HFFc6 (cell line): ENCODE measurements around the gene SPECC1L. TPM values are rescaled to one million over a fixed set of nuclear protein-coding genes. Genes with fewer than 3 reads are reported as not detected.

Experiments
- DNase-seq: peaks from one replicate; pipeline ENCODE4 v3.0.0-alpha.2; 2018
- H3K27ac Mint-ChIP-seq: 2 replicates; pipeline ENCODE4 v1.8.0; 2020; ENCODE audit warnings: mild to moderate bottlenecking, mixed read lengths
- H3K27me3 Mint-ChIP-seq: 2 replicates; pipeline ENCODE4 v1.8.0; 2021; ENCODE audit warnings: mild to moderate bottlenecking, moderate library complexity, mixed read lengths; ENCODE audit not compliant: insufficient read depth
- H3K36me3 Mint-ChIP-seq: 2 replicates; pipeline ENCODE4 v1.8.0; 2021; ENCODE audit warnings: low read depth, mixed read lengths
- H3K4me1 Mint-ChIP-seq: 2 replicates; pipeline ENCODE4 v1.8.0; 2020; ENCODE audit warnings: low read depth, mixed read lengths
- H3K4me3 Mint-ChIP-seq: 2 replicates; pipeline ENCODE4 v1.8.0; 2020; ENCODE audit warnings: mild to moderate bottlenecking, moderate library complexity, mixed read lengths
- H3K9me3 Mint-ChIP-seq: 2 replicates; pipeline ENCODE4 v1.8.0; 2020; ENCODE audit warnings: mild to moderate bottlenecking, mixed read lengths
- total RNA-seq, 6 experiments: library from RNA; stranded (reverse); fragmentation: NEBNext Ultra II Directional; extraction: Animal tissue kit (Norgen Biotek cat#: 25700); gene quantifications; 2 replicates in 1 of 6; 3 replicates in 5 of 6; pipeline ENCODE4 v1.2.3, GENCODE V29; 2021
- TF ChIP-seq, protein P1 (sequence below): fragments of 200-600 bp; sonication (generic); IDR thresholded peaks from 2 replicates; pipeline ENCODE4 v1.5.0; 2021; ENCODE audit warnings: antibody characterized with exemption, mild to moderate bottlenecking

Gene SPECC1L
- total RNA-seq, 6 experiments from 2014 or later = 47.3 to 61.5 (median 59.1) TPM

DNA sequence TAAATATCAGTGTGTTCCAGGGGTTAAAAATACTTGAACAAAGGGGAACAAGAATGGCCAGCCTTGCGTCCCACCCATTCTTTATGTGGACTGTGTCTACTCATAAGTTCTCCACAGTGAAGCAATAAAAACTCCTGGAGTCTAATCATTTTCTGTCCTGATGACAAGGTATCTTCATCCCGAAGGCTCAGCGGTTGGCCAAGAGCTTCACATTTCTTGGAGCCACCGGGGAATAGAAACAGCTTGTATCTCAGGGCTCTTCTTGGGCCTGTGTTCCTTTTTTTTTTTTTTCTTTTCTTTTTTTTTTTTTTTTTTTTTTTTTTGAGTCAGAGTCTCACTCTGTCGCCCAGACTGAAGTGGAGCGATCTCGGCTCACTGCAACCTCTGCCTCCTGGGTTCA, 119.9 kb downstream of the SPECC1L start:
- Mint-ChIP-seq H3K4me1 (peaks cover 59% of the 10 kb centered on the region), H3K27ac (peak overlapping the region; percentile 58), H3K4me3 (no peak overlapping the region), H3K36me3 (peaks cover 22% of the 10 kb centered on the region), H3K9me3 (no peaks in the 10 kb centered on the region), H3K27me3 (no peaks in the 10 kb centered on the region)
- TF ChIP-seq, protein P1, sequence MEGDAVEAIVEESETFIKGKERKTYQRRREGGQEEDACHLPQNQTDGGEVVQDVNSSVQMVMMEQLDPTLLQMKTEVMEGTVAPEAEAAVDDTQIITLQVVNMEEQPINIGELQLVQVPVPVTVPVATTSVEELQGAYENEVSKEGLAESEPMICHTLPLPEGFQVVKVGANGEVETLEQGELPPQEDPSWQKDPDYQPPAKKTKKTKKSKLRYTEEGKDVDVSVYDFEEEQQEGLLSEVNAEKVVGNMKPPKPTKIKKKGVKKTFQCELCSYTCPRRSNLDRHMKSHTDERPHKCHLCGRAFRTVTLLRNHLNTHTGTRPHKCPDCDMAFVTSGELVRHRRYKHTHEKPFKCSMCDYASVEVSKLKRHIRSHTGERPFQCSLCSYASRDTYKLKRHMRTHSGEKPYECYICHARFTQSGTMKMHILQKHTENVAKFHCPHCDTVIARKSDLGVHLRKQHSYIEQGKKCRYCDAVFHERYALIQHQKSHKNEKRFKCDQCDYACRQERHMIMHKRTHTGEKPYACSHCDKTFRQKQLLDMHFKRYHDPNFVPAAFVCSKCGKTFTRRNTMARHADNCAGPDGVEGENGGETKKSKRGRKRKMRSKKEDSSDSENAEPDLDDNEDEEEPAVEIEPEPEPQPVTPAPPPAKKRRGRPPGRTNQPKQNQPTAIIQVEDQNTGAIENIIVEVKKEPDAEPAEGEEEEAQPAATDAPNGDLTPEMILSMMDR = no peak
- DNase-seq = no peak

DNA sequence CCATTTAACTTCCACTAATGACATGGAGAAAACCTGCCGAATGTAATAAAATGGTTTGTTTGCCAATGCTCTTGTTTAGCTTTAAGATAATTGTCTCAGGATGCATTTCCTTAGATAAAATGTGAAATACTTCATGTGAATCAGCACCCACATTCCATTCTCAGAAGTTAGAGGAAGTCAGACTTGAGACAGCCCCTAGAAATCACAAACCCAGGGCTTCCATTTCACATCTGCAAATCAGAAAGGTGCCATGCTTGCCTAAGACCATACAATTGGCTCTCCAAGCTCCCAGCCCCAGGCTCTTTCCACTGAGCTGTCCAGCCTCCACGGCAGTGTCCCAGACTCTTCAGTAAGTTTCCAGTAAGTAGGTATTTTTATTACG, 121.2 kb downstream of the SPECC1L start:
- H3K4me3 Mint-ChIP-seq = peak overlapping the region; percentile 70
- H3K27ac Mint-ChIP-seq = peak overlapping the region; percentile 83
- TF ChIP-seq, protein P1 = no peak
- DNase-seq = peak; percentile 92
- H3K9me3 Mint-ChIP-seq = no peaks in the 10 kb centered on the region
- H3K4me1 Mint-ChIP-seq = peaks cover 58% of the 10 kb centered on the region
- peaks cover 2% of the 10 kb centered on the region; the same call in 1 of the 2 replicates for H3K27me3 Mint-ChIP-seq
- H3K36me3 Mint-ChIP-seq = peaks cover 22% of the 10 kb centered on the region

DNA sequence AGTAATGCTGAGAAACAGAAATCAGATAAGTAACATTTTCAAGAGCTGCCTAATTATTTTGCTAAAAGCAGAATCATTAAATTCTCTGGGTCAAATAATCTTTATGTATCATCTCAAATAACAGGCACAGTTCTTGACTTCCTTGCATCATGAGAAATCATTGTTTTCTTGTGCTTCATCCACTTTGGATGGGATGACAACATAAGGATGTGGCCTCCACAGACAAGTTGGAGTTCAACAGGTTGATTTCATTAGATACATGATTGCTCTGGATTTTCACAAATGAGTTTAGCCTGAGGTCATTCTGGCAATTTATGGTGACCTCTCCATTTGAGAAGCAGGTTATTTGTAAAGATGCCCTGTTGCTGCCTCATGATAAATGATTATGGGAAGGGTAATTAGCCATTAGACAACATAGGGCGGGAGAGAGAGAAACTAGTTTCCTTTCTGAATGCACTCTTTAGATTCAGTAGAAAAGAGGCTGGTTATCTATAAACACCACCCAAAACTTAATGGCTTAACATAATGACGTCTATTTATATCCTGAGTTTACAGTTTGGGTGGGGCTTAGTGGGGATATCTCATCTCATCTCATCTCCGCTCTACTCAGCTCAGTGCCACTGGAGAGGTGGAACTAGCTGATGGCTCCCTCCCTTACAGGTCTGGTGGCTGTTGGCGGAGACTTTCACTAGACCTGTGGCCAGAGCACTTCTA, 121.7 kb downstream of the SPECC1L start:
- Mint-ChIP-seq H3K36me3 (peaks cover 23% of the 10 kb centered on the region), H3K4me3 (peak overlapping the region; percentile 70), H3K27ac (peak overlapping the region; percentile 83), H3K27me3 (peaks cover 2% of the 10 kb centered on the region; the same call in 1 of the 2 replicates), H3K9me3 (no peaks in the 10 kb centered on the region), H3K4me1 (peaks cover 53% of the 10 kb centered on the region)
- DNase-seq = peak; percentile 84
- TF ChIP-seq, protein P1 = no peak

DNA sequence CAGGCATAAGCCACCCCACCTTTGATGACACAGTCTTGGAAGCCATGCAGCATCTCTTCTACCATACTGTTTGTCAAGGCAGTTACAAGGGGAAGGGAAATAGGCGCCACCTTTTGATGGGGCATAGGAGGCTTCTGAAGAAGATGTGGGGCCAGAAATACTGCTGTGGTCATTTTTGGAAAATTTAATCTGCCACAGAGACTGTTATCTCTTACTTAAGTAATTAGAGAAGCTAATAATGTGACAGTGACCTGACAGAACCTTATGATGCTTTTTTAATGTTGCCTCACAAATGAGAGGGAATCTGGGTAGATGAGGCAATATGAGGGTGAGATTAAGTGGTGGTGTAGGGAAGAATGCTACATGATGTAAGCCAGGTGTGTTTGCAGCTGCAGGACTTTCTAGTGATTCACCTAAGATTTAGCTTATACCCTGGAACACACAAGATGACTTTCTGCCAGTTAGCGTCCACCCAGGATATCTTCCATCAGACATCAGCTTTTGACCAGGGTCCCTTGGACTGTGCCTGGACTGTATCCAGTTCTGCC, 122.5 kb downstream of the SPECC1L start:
- DNase-seq = no peak

DNA sequence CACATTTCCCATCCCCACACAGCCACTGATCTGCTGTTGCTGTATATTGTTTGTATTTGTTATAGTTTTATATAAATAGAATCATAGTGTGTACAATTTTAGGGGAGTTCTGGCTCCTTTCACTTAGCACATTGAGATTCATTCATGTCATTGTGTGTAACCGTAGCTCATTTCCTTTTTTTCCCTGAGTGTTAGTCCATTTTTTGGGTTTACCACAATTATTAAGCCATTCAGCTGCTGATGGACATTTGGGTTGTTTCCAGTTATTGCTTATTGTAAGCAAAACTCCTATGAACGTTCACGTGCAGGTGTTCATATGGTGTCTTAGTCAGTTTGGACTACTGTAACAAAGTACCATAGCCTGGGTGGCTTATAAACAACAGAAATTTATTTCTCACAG, 123.2 kb downstream of the SPECC1L start:
- Mint-ChIP-seq H3K4me1 (peaks cover 66% of the 10 kb centered on the region), H3K4me3 (no peak overlapping the region)

More for the DNA sequence above, 122.5 kb downstream of the SPECC1L start:
- TF ChIP-seq, protein P1 = no peak; the same call in 1 of the 2 replicates
- Mint-ChIP-seq H3K27me3 (peaks cover 2% of the 10 kb centered on the region; the same call in 1 of the 2 replicates), H3K4me1 (peaks cover 59% of the 10 kb centered on the region), H3K36me3 (peaks cover 29% of the 10 kb centered on the region), H3K9me3 (no peaks in the 10 kb centered on the region), H3K27ac (peak overlapping the region; percentile 83), H3K4me3 (peak overlapping the region; percentile 70; the same call in 1 of the 2 replicates)

More for the DNA sequence above, 123.2 kb downstream of the SPECC1L start:
- TF ChIP-seq, protein P1 = no peak
- Mint-ChIP-seq H3K27me3 (peaks cover 2% of the 10 kb centered on the region), H3K9me3 (no peaks in the 10 kb centered on the region), H3K27ac (no peak overlapping the region), H3K36me3 (peaks cover 30% of the 10 kb centered on the region)
- no peak for DNase-seq
